ENCODE measurements around the gene EPB41L4A. TPM values are rescaled to one million over a fixed set of nuclear protein-coding genes. Genes with fewer than 3 reads are reported as not detected.
"Not testable (repeated sequence)": the region's sequence is repeated elsewhere in the genome, so short reads cannot be mapped to it uniquely, and the experiment has no call there.

EPB41L4A gene
- total RNA-seq, 1 experiment from 2014 or later, result 1.7 TPM

DNA sequence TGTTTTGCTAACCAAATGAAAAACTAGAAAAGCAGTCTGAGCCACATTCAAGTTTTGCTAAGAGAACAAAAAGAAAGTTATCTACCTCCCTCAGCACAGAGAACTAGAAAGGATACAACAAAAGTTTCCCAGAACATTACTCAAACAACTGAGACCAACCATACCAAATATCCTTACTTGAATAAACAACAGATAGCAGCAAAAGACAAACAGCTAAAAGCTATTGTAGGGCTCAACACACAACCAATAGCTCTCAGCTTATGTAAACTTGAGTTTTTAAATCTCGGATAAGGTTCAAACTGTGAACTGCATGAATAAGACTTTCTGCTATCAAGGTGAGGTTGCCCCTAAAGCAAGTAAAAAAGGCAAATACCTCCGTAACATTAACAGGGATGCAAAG, 3.5 kb downstream of the EPB41L4A start:
- no peak for DNase-seq
- H3K4me3 ChIP-seq, result no peak overlapping the region
- H3K4me1 ChIP-seq, result no peaks in the 10 kb centered on the region
- H3K27ac ChIP-seq, result no peak overlapping the region
- no peaks in the 10 kb centered on the region for H3K27me3 ChIP-seq
- H3K9me3 ChIP-seq (replicated peaks), result no peaks in the 10 kb centered on the region
- H3K36me3 ChIP-seq, result no peaks in the 10 kb centered on the region

DNA sequence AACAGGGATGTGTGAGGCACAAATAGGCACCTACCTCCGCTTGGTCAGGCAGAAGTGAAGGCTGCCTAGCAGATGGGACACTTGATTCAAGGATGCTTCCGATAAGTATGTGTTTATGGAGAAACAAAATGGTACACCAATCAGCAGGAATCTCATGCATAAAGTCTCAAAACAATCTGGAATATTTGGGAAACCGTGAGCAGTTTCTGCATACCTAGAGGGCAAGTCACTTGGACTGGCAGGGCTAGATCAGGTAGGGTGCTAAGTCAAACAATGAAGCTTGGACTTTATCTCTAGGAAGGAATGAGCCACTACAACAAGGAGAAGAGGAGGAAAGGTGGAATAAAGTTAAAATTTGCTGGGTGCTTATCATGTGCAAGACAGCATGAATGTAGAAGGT, 5.5 kb downstream of the EPB41L4A start:
- no peaks in the 10 kb centered on the region for H3K27me3 ChIP-seq
- no peaks in the 10 kb centered on the region for H3K36me3 ChIP-seq
- H3K9me3 ChIP-seq (replicated peaks), result no peaks in the 10 kb centered on the region
- DNase-seq, result no peak
- H3K4me3 ChIP-seq, result no peak overlapping the region
- no peaks in the 10 kb centered on the region for H3K4me1 ChIP-seq
- no peak overlapping the region for H3K27ac ChIP-seq

DNA sequence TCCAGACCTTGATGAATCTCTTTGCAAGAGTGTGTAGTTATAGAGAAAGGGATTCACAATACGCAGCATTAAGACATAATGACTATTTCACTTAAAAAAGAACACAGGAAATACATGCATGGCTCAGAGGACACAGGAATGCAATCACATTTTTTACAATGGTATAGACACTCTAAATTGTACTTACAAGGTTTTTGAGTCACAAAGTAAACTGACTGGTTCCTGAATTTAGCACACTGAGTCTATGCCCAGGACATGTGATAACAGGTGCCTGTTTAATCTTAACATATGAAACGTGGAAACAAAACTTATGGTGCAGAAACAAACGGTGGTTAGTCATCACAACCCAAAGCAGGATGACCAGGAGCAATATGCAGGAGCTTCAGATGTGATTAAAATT, 6.7 kb downstream of the EPB41L4A start:
- H3K36me3 ChIP-seq, result no peaks in the 10 kb centered on the region
- H3K4me3 ChIP-seq, result no peak overlapping the region
- H3K27ac ChIP-seq, result no peak overlapping the region
- H3K9me3 ChIP-seq (replicated peaks), result no peaks in the 10 kb centered on the region
- H3K4me1 ChIP-seq, result peaks cover 9% of the 10 kb centered on the region
- no peak for DNase-seq
- H3K27me3 ChIP-seq, result no peaks in the 10 kb centered on the region

DNA sequence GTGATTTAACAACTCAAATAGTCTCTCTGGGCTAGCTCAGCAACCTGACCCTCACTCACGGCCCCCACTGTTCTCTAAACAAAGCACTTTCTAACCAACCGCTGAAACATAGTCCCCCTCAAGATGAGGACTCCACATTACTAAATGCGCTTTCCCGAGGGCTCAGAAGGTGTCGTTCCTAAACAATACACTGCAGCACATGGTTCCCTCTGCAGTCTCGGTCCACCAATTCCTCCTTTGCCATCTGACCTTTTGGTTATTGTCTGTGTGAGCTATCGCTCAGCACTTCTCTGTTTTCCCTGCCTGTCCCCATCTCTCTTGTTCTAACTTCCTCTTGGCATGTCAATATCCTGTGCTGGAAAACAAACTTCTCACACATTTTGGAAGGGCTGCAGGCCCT, 7.2 kb downstream of the EPB41L4A start:
- Histone ChIP-seq H3K27ac (no peak overlapping the region), H3K9me3 (replicated peaks) (no peaks in the 10 kb centered on the region), H3K36me3 (no peaks in the 10 kb centered on the region), H3K27me3 (no peaks in the 10 kb centered on the region), H3K4me3 (no peak overlapping the region), H3K4me1 (peaks cover 13% of the 10 kb centered on the region)
- DNase-seq, result no peak

DNA sequence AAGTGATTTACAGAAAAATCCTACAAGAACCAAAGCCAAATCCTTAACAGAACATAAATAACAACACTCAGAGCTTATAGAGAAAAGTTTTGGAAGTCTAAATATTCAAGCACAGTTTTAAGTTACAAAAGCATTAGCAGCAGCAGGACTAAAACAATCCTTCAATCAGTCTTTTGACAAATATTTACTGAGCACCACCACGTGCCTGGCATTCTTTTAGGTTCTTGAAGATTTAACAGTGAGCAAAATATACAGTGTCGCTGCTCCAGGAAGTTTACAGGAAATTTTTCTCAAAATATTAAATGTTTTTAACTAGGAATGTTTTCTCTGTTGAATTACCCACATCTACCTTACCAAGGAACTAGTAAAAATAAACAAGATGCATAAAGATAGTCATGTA, 11.4 kb downstream of the EPB41L4A start:
- Histone ChIP-seq H3K36me3 (no peaks in the 10 kb centered on the region), H3K4me1 (peaks cover 22% of the 10 kb centered on the region), H3K27me3 (no peaks in the 10 kb centered on the region), H3K27ac (peak overlapping the region; percentile 11; the same call in 1 of the 2 replicates), H3K4me3 (no peak overlapping the region), H3K9me3 (replicated peaks) (no peaks in the 10 kb centered on the region)
- no peak for DNase-seq

DNA sequence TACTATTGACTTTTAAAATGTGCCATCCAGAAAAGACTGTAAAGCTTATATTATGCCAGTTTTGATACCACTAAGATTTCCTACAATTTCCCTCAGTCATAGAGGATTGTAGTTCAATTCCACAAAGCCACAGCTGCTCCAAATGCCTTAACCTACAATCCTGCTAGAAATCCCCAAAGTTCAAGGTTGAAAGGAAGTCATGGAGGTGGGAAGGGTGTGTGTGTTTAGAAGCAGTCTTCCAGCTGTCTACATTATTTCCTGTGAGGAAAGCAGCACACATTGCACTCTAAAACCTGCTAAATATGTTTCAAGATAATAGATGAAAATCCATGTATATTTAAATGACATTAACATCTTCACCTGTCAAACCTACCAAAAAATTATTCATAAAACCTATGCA, 11.8 kb downstream of the EPB41L4A start:
- H3K27me3 ChIP-seq, result no peaks in the 10 kb centered on the region
- no peaks in the 10 kb centered on the region for H3K36me3 ChIP-seq
- peak in 1 of 2 experiments; percentile 54 for DNase-seq
- H3K4me3 ChIP-seq, result no peak overlapping the region
- peaks cover 22% of the 10 kb centered on the region for H3K4me1 ChIP-seq
- H3K27ac ChIP-seq, result peak overlapping the region; percentile 19; the same call in 1 of the 2 replicates
- no peaks in the 10 kb centered on the region for H3K9me3 ChIP-seq (replicated peaks)

DNA sequence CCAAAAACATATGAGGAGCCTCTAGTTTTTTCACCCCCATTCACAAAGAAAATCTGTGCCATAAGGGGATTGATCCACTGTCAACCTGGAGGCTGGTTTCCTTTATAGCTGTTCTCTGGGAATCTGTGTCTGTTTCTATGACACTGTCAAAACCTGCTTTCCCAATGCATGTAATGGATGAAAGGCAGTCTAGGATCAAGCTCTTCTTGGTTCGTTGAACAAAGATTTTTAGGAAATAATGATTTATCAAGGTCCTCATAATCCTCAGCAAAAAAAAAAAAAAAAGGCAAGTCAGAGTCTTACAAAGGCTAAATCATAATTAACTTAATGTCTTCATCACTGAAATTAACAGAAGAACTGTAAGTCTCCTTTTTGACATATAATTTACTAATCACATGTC, 16.0 kb downstream of the EPB41L4A start:
- H3K4me3 ChIP-seq, result no peak overlapping the region
- no peaks in the 10 kb centered on the region for H3K36me3 ChIP-seq
- no peaks in the 10 kb centered on the region for H3K27me3 ChIP-seq
- no peak for DNase-seq
- H3K9me3 ChIP-seq (replicated peaks), result no peaks in the 10 kb centered on the region
- no peak overlapping the region for H3K27ac ChIP-seq
- peaks cover 21% of the 10 kb centered on the region for H3K4me1 ChIP-seq

DNA sequence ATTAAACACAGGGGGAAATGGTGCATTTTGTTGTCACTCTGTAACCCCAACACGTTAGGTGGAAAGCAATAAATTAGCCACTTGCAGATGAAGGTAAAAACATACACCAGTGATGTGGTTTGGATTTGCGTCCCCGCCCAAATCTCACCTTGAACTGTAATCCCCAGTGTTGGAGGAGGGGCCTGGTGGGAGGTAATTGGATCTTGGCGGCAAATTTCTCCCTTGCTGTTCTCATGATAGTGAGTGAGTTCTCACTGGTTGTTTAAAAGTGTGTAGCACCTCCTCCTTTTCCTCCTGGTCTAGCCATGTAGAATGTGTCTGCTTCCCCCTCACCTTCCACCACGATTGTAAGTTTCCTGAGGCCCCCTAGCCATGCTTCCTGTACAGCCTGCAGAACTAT, 17.2 kb downstream of the EPB41L4A start:
- DNase-seq, result no peak
- Histone ChIP-seq H3K4me1 (peaks cover 9% of the 10 kb centered on the region), H3K36me3 (no peaks in the 10 kb centered on the region), H3K9me3 (replicated peaks) (no peaks in the 10 kb centered on the region), H3K27me3 (no peaks in the 10 kb centered on the region), H3K27ac (no peak overlapping the region), H3K4me3 (no peak overlapping the region)

DNA sequence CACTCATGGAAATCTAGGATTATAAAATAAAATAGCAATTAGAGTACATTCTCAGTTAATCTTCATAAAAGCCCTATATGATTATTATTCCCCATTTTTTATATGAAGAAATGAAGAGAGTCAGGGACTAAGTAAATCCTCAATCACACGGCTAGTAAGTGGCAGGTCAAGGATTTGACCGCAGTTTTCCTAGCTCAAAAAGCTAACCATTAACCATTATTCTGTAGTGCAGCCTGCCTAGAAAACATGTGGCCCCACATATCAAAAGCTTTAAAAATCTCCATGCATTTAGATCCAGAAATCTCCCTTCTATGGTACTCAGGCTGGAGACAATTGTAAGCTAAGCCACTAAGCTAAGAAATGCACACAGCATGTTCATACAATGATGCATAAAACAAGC, 21.4 kb downstream of the EPB41L4A start:
- H3K9me3 ChIP-seq (replicated peaks), result peaks cover 8% of the 10 kb centered on the region
- no peak for DNase-seq
- no peaks in the 10 kb centered on the region for H3K27me3 ChIP-seq
- no peak overlapping the region for H3K4me3 ChIP-seq
- H3K27ac ChIP-seq, result no peak overlapping the region
- H3K36me3 ChIP-seq, result no peaks in the 10 kb centered on the region
- H3K4me1 ChIP-seq, result no peaks in the 10 kb centered on the region

DNA sequence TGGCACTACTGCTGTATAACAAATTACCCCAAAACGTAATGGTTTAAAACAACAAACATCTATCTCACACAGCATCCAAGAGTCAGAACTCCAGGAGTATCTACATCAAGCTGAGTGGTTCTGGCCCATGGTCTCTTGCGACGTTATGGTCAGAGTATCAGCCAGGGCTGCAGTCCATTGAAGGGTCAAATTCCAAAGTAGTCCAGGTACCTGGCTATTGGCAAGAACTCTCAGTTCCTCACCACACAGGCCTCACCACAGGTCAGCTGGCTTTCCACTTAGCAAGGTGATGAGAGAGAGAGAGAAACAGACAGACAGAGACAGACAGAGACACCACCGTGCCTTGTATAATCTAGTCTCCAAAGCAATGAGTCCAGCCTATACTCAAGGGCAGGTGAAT, 22.6 kb downstream of the EPB41L4A start:
- Histone ChIP-seq H3K27ac (no peak overlapping the region), H3K9me3 (replicated peaks) (peaks cover 8% of the 10 kb centered on the region), H3K36me3 (no peaks in the 10 kb centered on the region), H3K4me3 (no peak overlapping the region), H3K27me3 (no peaks in the 10 kb centered on the region), H3K4me1 (no peaks in the 10 kb centered on the region)
- DNase-seq, result no peak

DNA sequence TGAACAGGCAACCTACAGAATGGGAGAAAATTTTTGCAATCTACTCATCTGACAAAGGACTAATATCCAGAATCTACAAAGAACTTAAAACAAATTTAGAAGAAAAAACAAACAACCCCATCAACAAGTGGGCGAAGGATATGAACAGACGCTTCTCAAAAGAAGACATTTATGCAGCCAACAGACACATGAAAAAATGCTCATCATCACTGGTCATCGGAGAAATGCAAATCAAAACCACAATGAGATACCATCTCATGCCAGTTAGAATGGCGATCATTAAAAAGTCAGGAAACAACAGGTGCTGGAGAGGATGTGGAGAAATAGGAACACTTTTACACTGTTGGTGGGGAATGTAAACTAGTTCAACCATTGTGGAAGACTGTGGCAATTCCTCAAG, 23.8 kb downstream of the EPB41L4A start:
- not testable (repeated sequence) for H3K27me3 ChIP-seq; H3K27ac ChIP-seq; H3K4me3 ChIP-seq; H3K9me3 ChIP-seq (replicated peaks); DNase-seq; H3K36me3 ChIP-seq; H3K4me1 ChIP-seq

DNA sequence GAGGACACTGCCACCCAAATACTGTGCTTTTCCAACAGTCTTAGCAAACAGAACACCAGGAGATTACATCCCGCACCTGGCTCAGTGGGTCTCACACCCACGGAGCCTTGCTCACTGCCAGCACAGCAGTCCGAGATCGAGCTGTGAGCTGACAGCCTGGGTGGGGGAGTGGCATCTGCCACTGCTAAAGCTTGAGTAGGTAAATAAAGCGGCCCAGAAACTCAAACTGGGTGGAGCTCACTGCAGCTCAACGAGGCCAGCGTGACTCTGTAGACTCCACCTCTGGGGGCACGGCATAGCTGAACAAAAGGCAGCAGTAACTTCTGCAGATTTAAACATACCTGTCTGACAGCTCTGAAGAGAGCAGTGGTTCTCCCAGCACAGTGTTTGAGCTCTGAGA, 28.8 kb downstream of the EPB41L4A start:
- Histone ChIP-seq H3K36me3 (no peaks in the 10 kb centered on the region), H3K4me3 (no peak overlapping the region), H3K27ac (no peak overlapping the region), H3K9me3 (replicated peaks) (peaks cover 4% of the 10 kb centered on the region), H3K27me3 (no peaks in the 10 kb centered on the region), H3K4me1 (no peaks in the 10 kb centered on the region)
- DNase-seq, result no peak

DNA sequence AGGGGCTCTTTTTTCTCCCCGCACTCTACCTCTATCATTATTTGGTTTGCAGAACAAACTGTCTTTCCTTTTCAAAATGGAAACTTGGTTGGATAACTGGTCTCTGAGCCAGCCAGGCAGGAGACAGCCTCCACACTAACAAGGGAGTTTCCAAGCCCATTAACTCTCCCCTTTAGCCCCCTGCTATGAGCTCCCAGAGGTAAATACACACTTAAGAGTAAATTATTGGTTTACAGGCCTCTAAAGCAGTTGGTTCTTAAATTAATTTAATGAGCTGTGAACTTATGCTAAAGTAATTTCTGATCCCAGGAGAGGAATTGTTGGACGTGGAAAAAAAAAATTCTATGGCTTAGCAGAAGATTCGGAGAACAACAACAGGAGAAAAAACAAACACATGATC, 30.3 kb downstream of the EPB41L4A start:
- Histone ChIP-seq H3K27me3 (no peaks in the 10 kb centered on the region), H3K27ac (no peak overlapping the region), H3K4me3 (no peak overlapping the region), H3K4me1 (no peaks in the 10 kb centered on the region), H3K36me3 (no peaks in the 10 kb centered on the region), H3K9me3 (replicated peaks) (no peaks in the 10 kb centered on the region)
- no peak for DNase-seq

DNA sequence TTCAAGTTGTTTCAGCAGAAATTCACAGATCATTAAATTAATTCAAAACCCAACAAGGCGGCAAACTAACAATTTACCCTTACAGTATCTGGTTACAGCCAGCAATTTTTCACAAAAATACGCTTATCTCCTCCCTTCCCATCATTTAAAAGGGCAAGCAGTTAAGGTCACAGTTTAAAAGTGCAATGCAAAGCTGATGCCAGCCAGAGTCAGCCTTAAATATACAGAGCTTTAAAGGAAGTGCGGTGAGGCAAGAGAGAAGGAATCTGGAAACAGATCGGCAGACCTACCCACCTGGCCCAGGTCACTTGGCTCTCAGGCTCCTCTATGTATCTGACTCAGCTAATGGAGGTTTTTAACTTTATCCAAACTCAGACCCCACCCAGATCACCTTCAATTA, 31.0 kb downstream of the EPB41L4A start:
- no peaks in the 10 kb centered on the region for H3K9me3 ChIP-seq (replicated peaks)
- H3K36me3 ChIP-seq, result no peaks in the 10 kb centered on the region
- no peak overlapping the region for H3K4me3 ChIP-seq

DNA sequence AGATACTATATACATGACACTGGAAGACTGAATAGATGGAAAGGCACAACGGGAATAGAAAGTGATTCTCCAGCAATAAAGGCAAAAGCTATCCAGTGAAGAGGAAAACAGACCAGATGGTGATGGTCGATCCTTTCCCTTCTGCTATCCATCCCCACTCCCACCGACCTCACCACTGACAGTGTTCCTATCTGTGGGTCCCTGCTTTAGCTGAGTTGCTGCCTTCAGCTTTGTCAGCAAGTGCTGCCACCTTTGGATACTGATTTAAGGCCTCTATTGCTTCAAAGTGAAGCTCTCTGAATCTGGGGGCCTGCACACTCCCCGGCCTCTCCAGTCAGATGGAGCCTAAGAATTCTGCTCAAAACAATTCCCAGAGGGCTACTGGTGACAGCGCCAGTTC, 32.3 kb downstream of the EPB41L4A start:
- no peak overlapping the region for H3K27ac ChIP-seq
- H3K4me1 ChIP-seq, result no peaks in the 10 kb centered on the region
- H3K4me3 ChIP-seq, result no peak overlapping the region
- H3K9me3 ChIP-seq (replicated peaks), result no peaks in the 10 kb centered on the region
- no peaks in the 10 kb centered on the region for H3K27me3 ChIP-seq
- no peaks in the 10 kb centered on the region for H3K36me3 ChIP-seq
- no peak for DNase-seq

More for the DNA sequence above, 31.0 kb downstream of the EPB41L4A start:
- Histone ChIP-seq H3K27me3 (no peaks in the 10 kb centered on the region), H3K27ac (no peak overlapping the region), H3K4me1 (no peaks in the 10 kb centered on the region)
- no peak for DNase-seq

DNA sequence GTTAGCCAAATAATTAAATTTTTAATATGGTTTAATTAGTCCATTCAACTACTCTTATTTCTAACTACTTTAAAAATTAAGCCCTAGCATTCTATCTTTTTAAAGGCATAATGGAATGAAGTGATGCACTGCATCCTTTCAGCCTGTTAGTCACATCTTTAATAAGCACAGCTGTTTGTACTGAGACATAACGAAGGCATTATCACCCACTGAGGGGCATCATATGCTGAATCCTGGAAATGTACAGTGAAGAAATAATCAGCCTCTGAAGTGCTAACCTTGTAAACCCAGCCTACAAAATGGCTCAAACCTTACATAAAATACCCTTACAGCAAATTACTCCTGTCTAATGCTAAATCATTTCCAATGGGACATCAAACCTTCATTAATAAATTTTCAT, 33.1 kb downstream of the EPB41L4A start:
- Histone ChIP-seq H3K4me1 (peaks cover 5% of the 10 kb centered on the region), H3K9me3 (replicated peaks) (no peaks in the 10 kb centered on the region), H3K36me3 (no peaks in the 10 kb centered on the region), H3K27me3 (no peaks in the 10 kb centered on the region), H3K27ac (no peak overlapping the region), H3K4me3 (no peak overlapping the region)
- DNase-seq, result no peak

DNA sequence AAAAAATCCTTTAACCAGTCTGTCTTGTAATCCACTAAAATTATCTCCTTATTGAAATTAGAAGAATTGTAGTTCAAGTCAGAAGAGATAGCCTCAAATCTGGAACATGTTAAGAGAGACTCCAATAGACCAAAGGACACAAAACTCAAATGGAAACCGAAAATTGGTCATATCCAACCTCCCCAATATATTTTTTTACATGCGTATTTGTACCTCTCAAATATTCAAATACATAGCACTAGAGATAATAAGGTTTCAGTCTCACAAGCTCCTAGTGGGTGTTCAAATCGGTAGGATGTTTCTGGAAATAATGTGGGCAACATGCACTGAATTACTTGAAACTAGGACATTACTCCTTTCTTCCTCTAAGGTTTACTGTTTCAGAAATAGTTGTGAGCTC, 33.5 kb downstream of the EPB41L4A start:
- Histone ChIP-seq H3K4me1 (peaks cover 9% of the 10 kb centered on the region), H3K27me3 (no peaks in the 10 kb centered on the region), H3K36me3 (no peaks in the 10 kb centered on the region), H3K4me3 (no peak overlapping the region), H3K9me3 (replicated peaks) (no peaks in the 10 kb centered on the region), H3K27ac (no peak overlapping the region)
- no peak for DNase-seq

Measured in SJCRH30 (cell line).